HG03097 (cell line): ENCODE measurements around the gene KLF2.

Source experiments
- ATAC-seq: cut with Tn5 transposase; IDR thresholded peaks from one replicate; pipeline ENCODE4 v1.9.1; 2021; ENCODE audit not compliant: unreplicated experiment, low FRiP score

Gene KLF2

DNA sequence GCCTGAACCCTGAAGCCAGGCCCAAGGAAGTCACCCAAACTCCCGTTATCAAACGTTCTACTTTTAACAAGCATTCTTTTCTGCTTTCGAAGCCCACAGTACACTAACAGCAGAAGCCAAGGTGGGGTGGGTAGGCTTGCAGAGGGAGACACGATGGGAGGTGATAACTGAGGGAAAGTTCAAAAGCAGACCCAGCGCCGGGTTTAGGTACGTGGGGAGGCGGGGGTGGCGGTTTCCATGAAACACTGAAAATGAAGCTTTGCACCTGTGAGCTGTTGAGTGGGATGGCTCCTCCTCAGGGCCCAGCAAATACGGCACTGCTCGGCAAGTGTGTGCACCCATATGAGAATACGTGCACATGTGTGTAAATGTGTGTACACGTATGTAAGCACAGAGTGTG is 49.8 kb downstream of the KLF2 start:
- no peak for ATAC-seq

DNA sequence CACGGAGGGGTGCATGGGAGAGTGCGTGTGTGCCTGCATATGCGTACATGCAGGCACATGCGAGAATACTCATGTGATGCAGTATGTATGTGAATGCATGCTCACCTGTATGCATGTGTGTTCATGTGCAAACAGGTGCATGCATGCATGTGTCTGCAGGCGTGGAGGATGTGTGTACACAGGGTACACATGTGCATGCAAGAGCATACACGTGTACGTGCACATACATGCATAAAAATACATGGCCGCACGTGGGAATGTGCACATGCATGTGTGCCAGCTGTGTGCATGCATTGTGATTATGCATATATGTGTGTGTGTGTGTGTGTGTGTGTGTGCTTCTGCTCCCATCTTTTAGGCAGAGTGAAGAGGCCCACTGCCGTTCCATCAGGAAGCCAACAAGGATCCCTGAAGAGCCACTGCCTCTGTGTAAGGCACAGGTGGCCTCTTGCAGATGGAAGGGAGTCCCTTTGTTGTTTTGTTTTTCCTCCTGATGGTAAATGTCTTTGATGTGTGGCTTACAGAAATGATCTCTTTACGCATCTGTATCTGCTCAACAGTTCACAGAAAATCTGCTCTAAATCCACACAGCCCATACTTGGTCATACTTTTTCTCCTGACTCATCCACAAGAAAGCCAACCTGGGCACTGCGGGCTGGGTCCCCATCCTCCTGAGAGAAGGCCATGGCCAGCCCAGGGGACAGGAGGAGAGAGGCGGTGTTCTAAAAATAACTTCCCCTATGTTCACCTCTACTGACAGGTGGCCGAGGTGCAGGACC is 50.7 kb downstream of the KLF2 start:
- no peak for ATAC-seq

DNA sequence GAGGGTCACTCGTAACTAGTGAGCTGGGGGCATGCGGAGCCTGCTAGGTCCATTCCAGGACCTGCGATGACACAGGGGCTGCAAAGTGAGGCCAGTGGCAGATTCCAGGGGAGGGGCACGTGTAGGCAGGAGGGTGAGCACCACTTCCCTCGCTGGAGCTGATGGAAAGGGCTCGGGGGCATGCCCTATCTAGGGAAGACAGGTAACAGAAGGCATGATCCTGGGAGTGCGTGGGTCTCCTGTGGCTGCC is 51.2 kb downstream of the KLF2 start:
- ATAC-seq = no peak

DNA sequence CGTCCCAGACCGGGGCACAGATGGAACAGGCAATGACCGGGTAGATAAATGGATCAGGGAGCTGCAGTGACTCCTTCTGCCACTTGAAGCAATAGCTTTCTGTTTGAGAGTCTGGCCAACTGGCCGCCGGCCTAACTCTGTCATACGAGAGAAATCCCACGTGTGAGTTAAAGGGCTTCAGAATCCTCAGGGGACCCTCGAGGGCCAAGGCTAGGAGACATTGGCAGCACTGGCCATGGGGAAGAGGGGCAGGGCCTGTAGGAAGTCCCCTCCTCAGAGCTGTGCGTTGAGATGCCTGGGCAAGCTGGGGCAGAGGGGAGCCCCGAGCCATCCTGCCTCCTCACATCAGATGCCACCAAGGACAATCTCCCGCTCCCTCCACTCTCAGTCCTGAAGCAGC is 51.6 kb downstream of the KLF2 start:
- ATAC-seq = no peak

DNA sequence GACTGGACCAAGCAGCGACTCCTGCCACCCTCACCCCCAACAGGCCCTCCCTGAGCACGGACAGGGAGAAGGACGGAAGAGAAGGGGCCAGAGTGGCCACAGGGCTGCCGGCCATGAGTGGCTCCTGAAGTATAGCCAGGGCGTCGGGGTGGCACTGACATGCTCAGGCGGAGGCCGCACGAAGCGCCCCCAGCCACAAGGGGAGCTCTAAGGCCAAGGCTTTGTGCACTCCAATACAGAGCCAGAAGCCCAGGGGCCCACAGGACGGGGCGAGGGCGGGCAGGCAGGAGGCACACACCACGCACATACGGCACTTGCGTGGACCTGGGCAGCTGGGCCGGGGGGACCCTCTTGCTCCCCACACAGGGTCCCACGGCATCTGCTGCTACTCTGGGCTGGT is 52.0 kb downstream of the KLF2 start:
- ATAC-seq = no peak

DNA sequence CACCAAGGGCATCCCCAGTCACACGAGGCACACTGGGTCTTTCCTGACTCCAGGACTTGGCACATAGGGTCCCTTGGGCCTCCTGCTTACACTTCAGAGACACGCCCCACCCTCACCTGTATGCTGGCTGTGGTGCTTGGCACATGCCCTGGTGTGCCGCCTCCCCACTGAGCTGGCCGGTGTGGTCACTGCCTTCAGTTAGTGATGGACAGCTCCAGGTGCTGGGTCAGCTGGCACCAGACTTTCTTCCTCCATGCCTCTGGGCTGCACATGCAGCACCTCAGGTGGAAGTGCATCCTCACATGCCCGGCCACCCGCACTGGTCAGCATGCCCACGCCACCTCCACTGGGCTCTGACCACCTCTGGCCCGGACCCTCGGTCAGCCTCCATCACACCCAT is 52.9 kb downstream of the KLF2 start:
- ATAC-seq = no peak
